Kidney (tissue), 14 donors: ENCODE results near the gene AGAP5. TPM values are rescaled to one million over a fixed set of nuclear protein-coding genes. Genes with fewer than 3 reads are reported as not detected.

Experiments used
- DNase-seq, 5 donors: peaks; one replicate each; pipeline ENCODE4 v3.0.0-alpha.2; 2013 to 2020
- FAIRE-seq: peaks from 2 replicates; lab custom pipeline; 2012; peaks lifted over from hg19 to GRCh38; lab: Jason Lieb, UNC
- H3K27ac ChIP-seq, 2 donors: one replicate each; pipeline ENCODE4 v1.7.0; 2013; ENCODE audit warnings: low read depth in 2 of 2, low read length in 2 of 2, inconsistent platforms in 1 of 2
- H3K27me3 ChIP-seq: one replicate; pipeline ENCODE4 v1.7.1; 2013; ENCODE audit warnings: low read length, inconsistent platforms; ENCODE audit not compliant: control insufficient read depth, insufficient read depth
- H3K36me3 ChIP-seq, 3 donors: one replicate each; pipeline versions ENCODE4 v1.7.0 to v1.7.1; 2013; ENCODE audit warnings: low read length in 3 of 3, control low read depth in 1 of 3, inconsistent platforms in 1 of 3; ENCODE audit not compliant: insufficient read depth in 3 of 3, control insufficient read depth in 2 of 3
- H3K4me1 ChIP-seq, 3 donors: one replicate each; pipeline versions ENCODE4 v1.7.0 to v1.7.1; 2013; ENCODE audit warnings: low read length in 3 of 3, inconsistent platforms in 1 of 3, low read depth in 1 of 3; ENCODE audit not compliant: control insufficient read depth in 2 of 3, insufficient read depth in 2 of 3
- H3K4me3 ChIP-seq, 3 donors: one replicate each; pipeline versions ENCODE4 v1.7.0 to v1.8.1; 2013; ENCODE audit warnings: low read length in 3 of 3, control low read depth in 1 of 3, inconsistent platforms in 1 of 3
- H3K9ac ChIP-seq, 3 donors: one replicate each; pipeline versions ENCODE4 v1.7.0 to v1.7.1; 2013; ENCODE audit warnings: low read length in 3 of 3, control low read depth in 1 of 3, inconsistent platforms in 1 of 3
- H3K9me3 ChIP-seq, 3 donors: one replicate each; pipeline versions ENCODE4 v1.7.0 to v1.7.1; 2013; ENCODE audit warnings: low read length in 3 of 3, control low read depth in 1 of 3, inconsistent platforms in 1 of 3; ENCODE audit not compliant: control insufficient read depth in 2 of 3, insufficient read depth in 1 of 3
- intact Hi-C: fragments of 100-400 bp; cut with DNase I; formaldehyde crosslinking; loops from one replicate; pipeline ENCODE4 v1.11.1; 2022
- polyA plus RNA-seq: library from polyadenylated mRNA; stranded (reverse); fragments of 350-450 nt; fragmentation: Illumina TruSeq; extraction: RNeasy Lipid Tissue Mini Kit (QIAGEN cat#74804); gene quantifications from one replicate; pipeline ENCODE4 v1.2.3, GENCODE V29; 2014; ENCODE audit warnings: low read depth, low replicate concordance; ENCODE audit not compliant: insufficient read depth
- total RNA-seq: library from RNA; stranded (reverse); fragmentation: NEBNext Ultra II Directional; extraction: Animal tissue kit (Norgen Biotek cat#: 25700); gene quantifications from one replicate; pipeline ENCODE4 v1.2.1, GENCODE V29; 2021
- TF ChIP-seq, protein P1 (sequence below): IDR thresholded peaks from 3 replicates; pipeline ENCODE4 v1.5.1; 2012; ENCODE audit warnings: mild to moderate bottlenecking, moderate library complexity, borderline replicate concordance; ENCODE audit not compliant: insufficient read depth; ENCODE audit errors: extremely low read depth
- donor health status: control.
- donor health status: control.
- donor health status: control.
- donor health status: control.
- donor health status: control.
- donor health status: DM: yes; HTN: yes; CAD: no.
- donor health status: Normal renal cell carcinoma (clear cell type).

Gene AGAP5
- total and polyA plus RNA-seq, 2 donors from 2014 or later, result 3.8 to 9.9 TPM

- no peak overlapping the region for H3K4me3 ChIP-seq
- H3K9ac ChIP-seq, result no peak overlapping the region
- no peaks in the 10 kb centered on the region for H3K9me3 ChIP-seq
- TF ChIP-seq, protein P1, sequence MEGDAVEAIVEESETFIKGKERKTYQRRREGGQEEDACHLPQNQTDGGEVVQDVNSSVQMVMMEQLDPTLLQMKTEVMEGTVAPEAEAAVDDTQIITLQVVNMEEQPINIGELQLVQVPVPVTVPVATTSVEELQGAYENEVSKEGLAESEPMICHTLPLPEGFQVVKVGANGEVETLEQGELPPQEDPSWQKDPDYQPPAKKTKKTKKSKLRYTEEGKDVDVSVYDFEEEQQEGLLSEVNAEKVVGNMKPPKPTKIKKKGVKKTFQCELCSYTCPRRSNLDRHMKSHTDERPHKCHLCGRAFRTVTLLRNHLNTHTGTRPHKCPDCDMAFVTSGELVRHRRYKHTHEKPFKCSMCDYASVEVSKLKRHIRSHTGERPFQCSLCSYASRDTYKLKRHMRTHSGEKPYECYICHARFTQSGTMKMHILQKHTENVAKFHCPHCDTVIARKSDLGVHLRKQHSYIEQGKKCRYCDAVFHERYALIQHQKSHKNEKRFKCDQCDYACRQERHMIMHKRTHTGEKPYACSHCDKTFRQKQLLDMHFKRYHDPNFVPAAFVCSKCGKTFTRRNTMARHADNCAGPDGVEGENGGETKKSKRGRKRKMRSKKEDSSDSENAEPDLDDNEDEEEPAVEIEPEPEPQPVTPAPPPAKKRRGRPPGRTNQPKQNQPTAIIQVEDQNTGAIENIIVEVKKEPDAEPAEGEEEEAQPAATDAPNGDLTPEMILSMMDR, result no peak
- no peaks in the 10 kb centered on the region for H3K27me3 ChIP-seq
- intact Hi-C loops, result no loop called here
- H3K36me3 ChIP-seq, result no peaks in the 10 kb centered on the region
- FAIRE-seq (no peak), DNase-seq (no peak)
- H3K27ac ChIP-seq, result no peak overlapping the region
- H3K4me1 ChIP-seq, result peaks cover 0 to 4% (median 0%) of the 10 kb centered on the region in 3 donors
These were observed 53.1 kb downstream of the AGAP5 start for GRCh38 chr10:73644767-73645166.

GRCh38 chr10:73644015-73644743, 53.7 kb downstream of the AGAP5 start:
- Histone ChIP-seq H3K27me3 (no peaks in the 10 kb centered on the region), H3K4me1 (peaks cover 0 to 4% (median 0%) of the 10 kb centered on the region in 3 donors), H3K27ac (no peak overlapping the region), H3K4me3 (no peak overlapping the region), H3K9me3 (no peaks in the 10 kb centered on the region), H3K36me3 (no peaks in the 10 kb centered on the region), H3K9ac (no peak overlapping the region)
- intact Hi-C loops, result no loop called here
- TF ChIP-seq, protein P1, result peak; percentile 98
- FAIRE-seq (no peak), DNase-seq (peak in 4 of 5 donors; percentile 65 to 86 (median 76))

- H3K4me1 ChIP-seq, result peaks cover 0 to 2% (median 0%) of the 10 kb centered on the region in 3 donors
- no peak overlapping the region for H3K27ac ChIP-seq
- FAIRE-seq, result no peak
These were observed 54.5 kb downstream of the AGAP5 start for GRCh38 chr10:73643362-73643761.

More at GRCh38 chr10:73643362-73643761, 54.5 kb downstream of the AGAP5 start:
- no peaks in the 10 kb centered on the region for H3K9me3 ChIP-seq
- TF ChIP-seq, protein P1, result no peak
- no peak for DNase-seq
- no peak overlapping the region for H3K9ac ChIP-seq
- intact Hi-C loops, result loop anchor here (2.0 kb wide), 1 partner anchor 117 kb away; no protein-coding TSS in a partner anchor
- H3K27me3 ChIP-seq, result no peaks in the 10 kb centered on the region
- H3K36me3 ChIP-seq, result no peaks in the 10 kb centered on the region
- no peak overlapping the region for H3K4me3 ChIP-seq
